ENCODE data around the gene CHSY1. TPM values are rescaled to one million over a fixed set of nuclear protein-coding genes. Genes with fewer than 3 reads are reported as not detected.

The CHSY1 gene
- total and polyA plus RNA-seq, 2 of the 13 experiments (the other 11 are each of a cell fraction or from before 2014, with no cell fraction given) = 13.3 to 13.7 TPM

GRCh38 chr15:101203607-101204189, 48.1 kb downstream of the CHSY1 start (continued):
- TF ChIP-seq TEF (CRISPR knock-in tag; IDR thresholded peaks at IDR 0.05) = no peak
- no peak for TF ChIP-seq ONECUT2 (CRISPR knock-in tag; IDR thresholded peaks at IDR 0.05)
- peak; percentile 68 for TF ChIP-seq NR2F6 (IDR thresholded peaks at IDR 0.05)
- TF ChIP-seq NR2F6 (CRISPR knock-in tag; IDR thresholded peaks at IDR 0.05) = peak; percentile 82
- TF ChIP-seq ZNF609 (CRISPR knock-in tag; IDR thresholded peaks at IDR 0.05; ENCODE audit: borderline replicate concordance) = peak; percentile 32; the same call in 1 of the 2 replicates
- no peak for TF ChIP-seq ZNF33B (CRISPR knock-in tag; IDR thresholded peaks at IDR 0.05)
- TF ChIP-seq ZBTB44 (CRISPR knock-in tag; IDR thresholded peaks at IDR 0.05) = no peak
- TF ChIP-seq MXD3 (CRISPR knock-in tag; IDR thresholded peaks at IDR 0.05) = no peak
- peak; percentile 99 for TF ChIP-seq SKI (IDR thresholded peaks at IDR 0.05; ENCODE audit: partially characterized antibody)
- TF ChIP-seq LCORL (IDR thresholded peaks at IDR 0.05) = no peak
- 0 out of 2 replicates have a peak, but pooled peaks have one; percentile 37 for TF ChIP-seq LCORL (CRISPR knock-in tag; IDR thresholded peaks at IDR 0.05)
- no peak for TF ChIP-seq ZNF703 (CRISPR knock-in tag; IDR thresholded peaks at IDR 0.05; ENCODE audit: borderline replicate concordance)
- peak; percentile 79 for TF ChIP-seq BCL6 (CRISPR knock-in tag; IDR thresholded peaks at IDR 0.05)
- no peak for TF ChIP-seq MYC (CRISPR knock-in tag; IDR thresholded peaks at IDR 0.05; ENCODE audit: borderline replicate concordance)
- TF ChIP-seq FOXK1 (CRISPR knock-in tag; IDR thresholded peaks at IDR 0.05; ENCODE audit: borderline replicate concordance, low read depth) = peak; percentile 31; the same call in 1 of the 2 replicates
- TF ChIP-seq SOX5 (CRISPR knock-in tag; IDR thresholded peaks at IDR 0.05; ENCODE audit: borderline replicate concordance) = peak; percentile 45; the same call in 1 of the 2 replicates
- peak; percentile 34; the same call in 1 of the 2 replicates for TF ChIP-seq NR2F2 (IDR thresholded peaks at IDR 0.05; ENCODE audit: borderline replicate concordance, low read depth)
- TF ChIP-seq FOSL2 (CRISPR knock-in tag; IDR thresholded peaks at IDR 0.05) = peak; percentile 35; the same call in 1 of the 2 replicates
- peak; percentile 87 for TF ChIP-seq SKIL (CRISPR knock-in tag; IDR thresholded peaks at IDR 0.05; ENCODE audit: borderline replicate concordance)

Measured in HepG2 (cell line).